Spleen (tissue), 11 donors: ENCODE measurements around the gene ZNF581. TPM values are rescaled to one million over a fixed set of nuclear protein-coding genes. Genes with fewer than 3 reads are reported as not detected.

Experiments used
- DNase-seq: peaks from one replicate; pipeline ENCODE4 v3.0.0-alpha.2; 2020
- H3K27ac ChIP-seq, 8 donors: fragments of 200-600 bp; sonication (generic) in 7 of 8; 1 replicate in 4 of 8; 2 replicates in 4 of 8; pipeline versions ENCODE4 v1.5.0 to v1.8.0; 2016 to 2021; ENCODE audit warnings: inconsistent platforms in 4 of 8, mild to moderate bottlenecking in 4 of 8, moderate library complexity in 1 of 8
- H3K27me3 ChIP-seq, 7 donors: fragments of 200-600 bp; sonication (generic) in 6 of 7; replicated peaks in 1 of 7; 1 replicate in 4 of 7; 2 replicates in 3 of 7; pipeline versions ENCODE4 v1.5.0 to v1.8.0; 2016 to 2021; ENCODE audit warnings: inconsistent platforms in 3 of 7, mild to moderate bottlenecking in 1 of 7
- H3K36me3 ChIP-seq, 6 donors: fragments of 200-600 bp; sonication (generic) in 5 of 6; 1 replicate in 4 of 6; 2 replicates in 2 of 6; pipeline versions ENCODE4 v1.5.0 to v1.8.0; 2016 to 2021; ENCODE audit warnings: inconsistent platforms in 2 of 6
- H3K4me1 ChIP-seq, 6 donors: fragments of 200-600 bp; sonication (generic) in 5 of 6; 1 replicate in 3 of 6; 2 replicates in 3 of 6; pipeline versions ENCODE4 v1.5.0 to v1.8.0; 2016 to 2021; ENCODE audit warnings: inconsistent platforms in 3 of 6
- H3K4me3 ChIP-seq, 8 donors: fragments of 200-600 bp; sonication (generic) in 7 of 8; 1 replicate in 4 of 8; 2 replicates in 4 of 8; pipeline versions ENCODE4 v1.5.0 to v1.8.0; 2016 to 2021; ENCODE audit warnings: inconsistent platforms in 4 of 8, mild to moderate bottlenecking in 4 of 8, moderate library complexity in 2 of 8
- H3K9me3 ChIP-seq, 8 donors: fragments of 200-600 bp; sonication (generic) in 7 of 8; 1 replicate in 4 of 8; 2 replicates in 4 of 8; pipeline versions ENCODE4 v1.5.0 to v1.8.0; 2016 to 2021; ENCODE audit warnings: inconsistent platforms in 4 of 8
- CTCF ChIP-seq, 11 experiments: fragments of 200-600 bp in 7 of 11; fragments of 450-650 bp in 4 of 11; sonication (generic) in 4 of 11; IDR thresholded peaks in 8 of 11; conservative IDR thresholded peaks in 3 of 11; 1 replicate in 7 of 11; 2 replicates in 4 of 11; pipeline versions ENCODE4 v1.4.0 to v1.8.0; 2016 to 2021; ENCODE audit warnings: antibody characterized with exemption in 11 of 11, inconsistent platforms in 4 of 11, mild to moderate bottlenecking in 1 of 11
- POLR2A ChIP-seq, 3 donors: fragments of 450-650 bp; IDR thresholded peaks; one replicate each; pipeline ENCODE4 v1.5.1; 2017; ENCODE audit warnings: antibody characterized with exemption in 3 of 3, mild to moderate bottlenecking in 1 of 3
- POLR2AphosphoS5 ChIP-seq, 3 donors: sonication (generic); formaldehyde crosslinking; IDR thresholded peaks; one replicate each; pipeline ENCODE4 v1.5.1; 2017; ENCODE audit warnings: antibody characterized with exemption in 3 of 3
- WGBS, 5 donors: extraction: QIAGEN DNeasy Blood & Tissue Kit in 3 of 5; methylation state at CpG; one replicate each; pipeline versions ENCODE4 v1.1.5 to v1.1.7; 2013 to 2018; 5-methylcytosine and 5-hydroxymethylcytosine counted together
- intact Hi-C: fragments of 100-400 bp; cut with DNase I; formaldehyde crosslinking; loops from one replicate; pipeline ENCODE4 v1.15.0; 2023; ENCODE audit warnings: low total_unique reads
- polyA plus RNA-seq, 3 donors: library from polyadenylated mRNA; stranded (reverse); fragments of 200-250 nt; gene quantifications; one replicate each; pipeline ENCODE4 v1.2.1, GENCODE V29; 2013
- total RNA-seq, 7 donors: library from RNA; depleted of rRNA in 3 of 7; stranded (reverse); fragments of >200 nt in 3 of 7; fragmentation: NEBNext Ultra II Directional in 4 of 7; extraction: Animal tissue kit (Norgen Biotek cat#: 25700) in 4 of 7; gene quantifications; one replicate each; pipeline versions ENCODE4 v1.1.0 to v1.2.1, GENCODE V29; 2016 to 2021
- donor health status: healthy with polysubstance abuse.
- donor health status: DM: no; HTN: no; CAD: no; lungs with moderate emphysema.
- donor health status: DM: no; HTN: no; CAD: no.
- donor health status: Bipolar disorder and iron deficiency.
- donor health status: healthy.
- donor health status: DM: no; HTN: no; CAD: no.
- donor health status: DM: yes; HTN: yes; CAD: no.

Gene ZNF581
- total and polyA plus RNA-seq, 10 donors = 21.4 to 46.5 (median 30.2) TPM

- H3K9me3 ChIP-seq = no peaks in the 10 kb centered on the region
- TF ChIP-seq POLR2AphosphoS5 (IDR thresholded peaks at IDR 0.05) = no peak
- TF ChIP-seq CTCF (IDR thresholded peaks at IDR 0.05 in 8 of 11, conservative IDR thresholded peaks at IDR 0.05 in 3 of 11) = no peak
- no peak for TF ChIP-seq POLR2A (IDR thresholded peaks at IDR 0.05)
- H3K36me3 ChIP-seq = peaks cover 0 to 18% (median 13%) of the 10 kb centered on the region in 6 donors
- H3K27ac ChIP-seq = peak overlapping the region; percentile 88 to 94 (median 92)
- H3K27me3 ChIP-seq = peaks cover 0 to 21% (median 0%) of the 10 kb centered on the region in 7 donors
- DNase-seq = no peak
- H3K4me1 ChIP-seq = peaks cover 38 to 100% (median 89%) of the 10 kb centered on the region in 6 donors
- peak overlapping the region; percentile 61 to 96 (median 78) for H3K4me3 ChIP-seq
- intact Hi-C loops = no loop called here
- WGBS, 5 donors = 0 to 2% (median 1%) methylated on average over 14 to 15 of the region's 15 CpGs
Observed at GRCh38 chr19:55643887-55644176, 383 bp downstream of the ZNF581 start.

GRCh38 chr19:55644191-55644833, 863 bp downstream of the ZNF581 start:
- H3K36me3 ChIP-seq = peaks cover 0 to 18% (median 13%) of the 10 kb centered on the region in 6 donors
- H3K4me3 ChIP-seq = peak overlapping the region; percentile 61 to 96 (median 78)
- H3K27ac ChIP-seq = peak overlapping the region in 7 of 8 donors; percentile 88 to 94 (median 92)
- no peak for TF ChIP-seq POLR2A (IDR thresholded peaks at IDR 0.05)
- TF ChIP-seq POLR2AphosphoS5 (IDR thresholded peaks at IDR 0.05) = no peak
- no peak for TF ChIP-seq CTCF (IDR thresholded peaks at IDR 0.05 in 8 of 11, conservative IDR thresholded peaks at IDR 0.05 in 3 of 11)
- peaks cover 43 to 100% (median 90%) of the 10 kb centered on the region in 6 donors for H3K4me1 ChIP-seq
- intact Hi-C loops = no loop called here
- H3K27me3 ChIP-seq = peaks cover 0 to 21% (median 0%) of the 10 kb centered on the region in 7 donors
- DNase-seq = no peak
- 49 to 65% (median 53%) methylated on average over 12 of the region's 12 CpGs for WGBS, 5 donors
- H3K9me3 ChIP-seq = no peaks in the 10 kb centered on the region

GRCh38 chr19:55644842-55645511, 1.5 kb downstream of the ZNF581 start:
- Histone ChIP-seq H3K27me3 (peaks cover 0 to 21% (median 0%) of the 10 kb centered on the region in 7 donors), H3K4me3 (peak overlapping the region in 4 of 8 donors; percentile 73 to 96 (median 82)), H3K36me3 (peaks cover 0 to 19% (median 13%) of the 10 kb centered on the region in 6 donors), H3K9me3 (no peaks in the 10 kb centered on the region), H3K4me1 (peaks cover 42 to 100% (median 90%) of the 10 kb centered on the region in 6 donors), H3K27ac (peak overlapping the region in 3 of 8 donors; percentile 92 to 94 (median 94))
- DNase-seq = no peak
- intact Hi-C loops = no loop called here
- TF ChIP-seq CTCF (IDR thresholded peaks at IDR 0.05 in 8 of 11, conservative IDR thresholded peaks at IDR 0.05 in 3 of 11) = no peak
- TF ChIP-seq POLR2A (IDR thresholded peaks at IDR 0.05) = no peak
- peak in 2 of 3 donors; percentile 58 to 71 for TF ChIP-seq POLR2AphosphoS5 (IDR thresholded peaks at IDR 0.05)
- 78 to 89% (median 84%) methylated on average over 24 to 28 of the region's 28 CpGs for WGBS, 5 donors

GRCh38 chr19:55645512-55645881, 2.0 kb downstream of the ZNF581 start:
- TF ChIP-seq POLR2AphosphoS5 (IDR thresholded peaks at IDR 0.05) = no peak
- no peak for TF ChIP-seq CTCF (IDR thresholded peaks at IDR 0.05 in 8 of 11, conservative IDR thresholded peaks at IDR 0.05 in 3 of 11)
- TF ChIP-seq POLR2A (IDR thresholded peaks at IDR 0.05) = no peak
- Histone ChIP-seq H3K27me3 (peaks cover 0 to 21% (median 0%) of the 10 kb centered on the region in 7 donors), H3K27ac (peak overlapping the region in 2 of 8 donors; percentile 94), H3K4me3 (peak overlapping the region in 1 of 8 donors; percentile 82), H3K36me3 (peaks cover 0 to 24% (median 13%) of the 10 kb centered on the region in 6 donors), H3K9me3 (no peaks in the 10 kb centered on the region), H3K4me1 (peaks cover 37 to 100% (median 87%) of the 10 kb centered on the region in 6 donors)
- intact Hi-C loops = no loop called here
- no peak for DNase-seq
- 63 to 92% (median 83%) methylated on average over 5 of the region's 5 CpGs for WGBS, 5 donors
